GM11168 (cell line): ENCODE results near the gene COBL.
"Not testable (repeated sequence)": the region's sequence is repeated elsewhere in the genome, so short reads cannot be mapped to it uniquely, and the experiment has no call there.

Experiments used
- in situ Hi-C: fragments of 300-500 bp; cut with MboI; formaldehyde crosslinking; loops from one replicate; pipeline ENCODE4 v1.12.0; 2022; ENCODE audit warnings: low sequenced_read_pairs; ENCODE audit not compliant: unreplicated experiment

The COBL gene

GRCh38 chr7:51219261-51219988 lies 97.2 kb downstream of the COBL start:
- in situ Hi-C loops, result no loop called here

GRCh38 chr7:51217804-51218203 lies 98.8 kb downstream of the COBL start:
- in situ Hi-C loops, result no loop called here

- in situ Hi-C loops, result no loop called here
These were observed 102.5 kb downstream of the COBL start for GRCh38 chr7:51214098-51214497.

GRCh38 chr7:51213618-51214017 lies 103.0 kb downstream of the COBL start:
- in situ Hi-C loops, result no loop called here

- in situ Hi-C loops, result no loop called here
These were observed 105.8 kb downstream of the COBL start for GRCh38 chr7:51210766-51211165.

- in situ Hi-C loops, result no loop called here
These were observed 107.2 kb downstream of the COBL start for GRCh38 chr7:51209426-51209825.

GRCh38 chr7:51208125-51208524 lies 108.5 kb downstream of the COBL start:
- in situ Hi-C loops, result not testable (repeated sequence)

- in situ Hi-C loops, result no loop called here
These were observed 118.0 kb downstream of the COBL start for GRCh38 chr7:51198654-51199053.

- in situ Hi-C loops, result no loop called here
These were observed 125.6 kb downstream of the COBL start for GRCh38 chr7:51190969-51191368.

GRCh38 chr7:51189777-51190176 lies 126.8 kb downstream of the COBL start:
- in situ Hi-C loops, result no loop called here

- in situ Hi-C loops, result no loop called here
These were observed 127.6 kb downstream of the COBL start for GRCh38 chr7:51188987-51189386.

- in situ Hi-C loops, result no loop called here
These were observed 128.7 kb downstream of the COBL start for GRCh38 chr7:51187941-51188340.

GRCh38 chr7:51186531-51186930 lies 130.1 kb downstream of the COBL start:
- in situ Hi-C loops, result no loop called here

- in situ Hi-C loops, result no loop called here
These were observed 133.9 kb downstream of the COBL start for GRCh38 chr7:51182636-51183166.

- in situ Hi-C loops, result no loop called here
These were observed 136.5 kb downstream of the COBL start for GRCh38 chr7:51180092-51180491.

GRCh38 chr7:51175992-51176388 lies 140.6 kb downstream of the COBL start:
- in situ Hi-C loops, result no loop called here

GRCh38 chr7:51175316-51175991 lies 141.2 kb downstream of the COBL start:
- in situ Hi-C loops, result no loop called here

GRCh38 chr7:51165337-51165736 lies 151.3 kb downstream of the COBL start:
- in situ Hi-C loops, result loop anchor here (25.0 kb wide), 1 partner anchor 197 kb away; no protein-coding TSS in a partner anchor

- in situ Hi-C loops, result loop anchor here (25.0 kb wide), 1 partner anchor 199 kb away; no protein-coding TSS in a partner anchor
These were observed 153.8 kb downstream of the COBL start for GRCh38 chr7:51162724-51163329.

GRCh38 chr7:51161937-51162336 lies 154.7 kb downstream of the COBL start:
- in situ Hi-C loops, result loop anchor here (25.0 kb wide), 1 partner anchor 200 kb away; no protein-coding TSS in a partner anchor
